ENCODE measurements around the gene ZNF622.

The ZNF622 gene

DNA sequence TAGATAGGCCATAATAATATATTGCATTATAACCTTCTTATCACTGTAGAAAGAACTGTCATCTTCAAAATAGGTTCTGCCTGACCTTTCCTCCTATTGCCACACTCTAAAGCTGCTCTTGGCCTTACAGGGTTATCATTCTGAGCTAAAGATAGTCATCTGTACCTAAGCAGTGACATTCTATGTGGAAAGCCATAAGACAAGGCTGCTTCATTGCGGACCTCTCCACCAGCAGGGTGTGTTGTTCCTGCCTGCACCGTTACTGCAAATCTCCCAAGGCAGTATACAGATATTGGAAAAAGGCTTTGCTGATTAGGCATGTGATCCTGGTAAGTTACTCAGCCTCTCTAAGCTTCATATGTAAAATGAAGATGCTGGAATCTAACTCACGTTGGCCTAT, 8.1 kb downstream of the ZNF622 start:
- Histone ChIP-seq H2BK5ac (ENCODE audit: low read length) (no peak overlapping the region), H3K27me3 (ENCODE audit: control insufficient read depth in 3 of 3, insufficient read depth in 3 of 3, low read depth in 1 of 3, low read length in 3 of 3) (no peaks in the 10 kb centered on the region), H3K9ac (ENCODE audit: low read depth, low read length, poor library complexity) (no peak overlapping the region), H3K27ac (replicated peaks; ENCODE audit: low read length) (no peak overlapping the region), H3K4ac (ENCODE audit: low read length) (no peak overlapping the region), H3K4me1 (ENCODE audit: control insufficient read depth in 2 of 2, insufficient read depth in 1 of 2, low read depth in 1 of 2, low read length in 2 of 2) (no peaks in the 10 kb centered on the region), H3K79me1 (ENCODE audit: low read depth, low read length) (no peaks in the 10 kb centered on the region), H3K9me3 (replicated peaks in 1 of 2; ENCODE audit: control insufficient read depth in 2 of 2, insufficient read depth in 1 of 2, low read depth in 1 of 2, low read length in 2 of 2) (no peaks in the 10 kb centered on the region), H3K4me2 (ENCODE audit: insufficient read depth, low read length, poor library complexity, severe bottlenecking) (no peak overlapping the region), H3K18ac (ENCODE audit: low read length) (no peak overlapping the region), H4K8ac (ENCODE audit: low read depth, low read length) (no peak overlapping the region), H3K4me3 (ENCODE audit: low read length in 2 of 2) (no peak overlapping the region), H2AFZ (ENCODE audit: low read length) (no peak overlapping the region), H2BK12ac (ENCODE audit: low read length) (no peak overlapping the region), H2AK5ac (ENCODE audit: low read depth, low read length) (no peak overlapping the region), H3K14ac (ENCODE audit: low read length) (no peak overlapping the region), H3K23ac (ENCODE audit: low read depth, low read length, poor library complexity) (no peak overlapping the region), H3K36me3 (replicated peaks in 1 of 2; ENCODE audit: control insufficient read depth in 2 of 2, insufficient read depth in 2 of 2, low read length in 2 of 2) (peaks cover 16 to 95% of the 10 kb centered on the region in 2 donors), H2BK15ac (ENCODE audit: low read length) (no peak overlapping the region), H2BK120ac (ENCODE audit: low read depth, low read length) (no peak overlapping the region), H4K91ac (ENCODE audit: low read depth, low read length, poor library complexity) (no peak overlapping the region)
- no peak for DNase-seq (ENCODE audit: low spot score)
- no CpG with 5 or more reads among the region's 3 CpGs for WGBS, 2 donors (ENCODE audit: extremely low coverage in 2 of 2, insufficient read length in 2 of 2, insufficient replicate concordance in 1 of 2)

DNA sequence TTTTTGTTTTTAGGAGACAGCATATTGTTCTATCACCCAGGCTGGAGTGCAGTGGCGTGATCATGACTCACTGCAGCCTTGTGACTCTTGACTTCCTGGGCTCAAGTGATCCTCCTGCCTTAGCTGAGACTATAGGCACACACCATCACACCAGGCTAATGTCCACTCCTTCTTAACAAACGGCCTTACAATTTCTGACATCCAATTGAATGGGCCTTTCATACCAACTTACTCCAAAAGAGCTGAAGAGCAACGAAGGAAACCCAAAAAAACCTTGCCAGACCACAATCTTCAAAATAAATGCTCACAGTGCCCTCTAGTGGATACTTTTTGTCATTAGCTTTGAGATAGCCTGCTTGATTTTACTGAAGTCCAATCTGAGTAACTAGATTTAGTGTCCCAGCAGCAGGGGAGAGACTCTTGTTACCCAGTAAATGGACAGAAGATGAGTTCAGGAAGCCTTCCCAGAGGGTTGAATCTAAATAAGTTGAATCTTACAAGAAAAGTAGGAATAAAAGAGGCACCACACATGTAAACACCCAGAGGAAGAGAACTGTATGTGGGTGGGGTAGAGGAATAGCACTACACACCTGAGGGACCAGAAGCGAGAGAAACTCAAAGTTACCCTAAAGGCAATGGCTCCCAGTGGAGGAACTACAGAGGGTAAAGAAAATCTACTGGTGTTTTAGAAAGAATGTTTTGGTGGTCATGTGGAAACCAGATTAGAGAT, 9.3 kb downstream of the ZNF622 start:
- Histone ChIP-seq H3K4me1 (ENCODE audit: control insufficient read depth in 2 of 2, insufficient read depth in 1 of 2, low read depth in 1 of 2, low read length in 2 of 2) (no peaks in the 10 kb centered on the region), H3K4ac (ENCODE audit: low read length) (no peak overlapping the region), H2BK5ac (ENCODE audit: low read length) (no peak overlapping the region), H3K9ac (ENCODE audit: low read depth, low read length, poor library complexity) (no peak overlapping the region), H3K36me3 (replicated peaks in 1 of 2; ENCODE audit: control insufficient read depth in 2 of 2, insufficient read depth in 2 of 2, low read length in 2 of 2) (peaks cover 13 to 95% of the 10 kb centered on the region in 2 donors), H3K18ac (ENCODE audit: low read length) (no peak overlapping the region), H3K27ac (replicated peaks; ENCODE audit: low read length) (no peak overlapping the region), H2AK5ac (ENCODE audit: low read depth, low read length) (no peak overlapping the region), H3K79me1 (ENCODE audit: low read depth, low read length) (no peaks in the 10 kb centered on the region), H3K4me3 (ENCODE audit: low read length in 2 of 2) (no peak overlapping the region), H3K9me3 (replicated peaks in 1 of 2; ENCODE audit: control insufficient read depth in 2 of 2, insufficient read depth in 1 of 2, low read depth in 1 of 2, low read length in 2 of 2) (no peaks in the 10 kb centered on the region), H3K27me3 (ENCODE audit: control insufficient read depth in 3 of 3, insufficient read depth in 3 of 3, low read depth in 1 of 3, low read length in 3 of 3) (no peaks in the 10 kb centered on the region), H2AFZ (ENCODE audit: low read length) (no peak overlapping the region), H2BK120ac (ENCODE audit: low read depth, low read length) (no peak overlapping the region), H2BK12ac (ENCODE audit: low read length) (no peak overlapping the region), H3K14ac (ENCODE audit: low read length) (no peak overlapping the region), H4K91ac (ENCODE audit: low read depth, low read length, poor library complexity) (no peak overlapping the region), H2BK15ac (ENCODE audit: low read length) (no peak overlapping the region), H3K23ac (ENCODE audit: low read depth, low read length, poor library complexity) (no peak overlapping the region), H3K4me2 (ENCODE audit: insufficient read depth, low read length, poor library complexity, severe bottlenecking) (no peak overlapping the region), H4K8ac (ENCODE audit: low read depth, low read length) (no peak overlapping the region)
- no CpG with 5 or more reads among the region's 4 CpGs for WGBS, 2 donors (ENCODE audit: extremely low coverage in 2 of 2, insufficient read length in 2 of 2, insufficient replicate concordance in 1 of 2)
- DNase-seq (ENCODE audit: low spot score), result peak; percentile 76

DNA sequence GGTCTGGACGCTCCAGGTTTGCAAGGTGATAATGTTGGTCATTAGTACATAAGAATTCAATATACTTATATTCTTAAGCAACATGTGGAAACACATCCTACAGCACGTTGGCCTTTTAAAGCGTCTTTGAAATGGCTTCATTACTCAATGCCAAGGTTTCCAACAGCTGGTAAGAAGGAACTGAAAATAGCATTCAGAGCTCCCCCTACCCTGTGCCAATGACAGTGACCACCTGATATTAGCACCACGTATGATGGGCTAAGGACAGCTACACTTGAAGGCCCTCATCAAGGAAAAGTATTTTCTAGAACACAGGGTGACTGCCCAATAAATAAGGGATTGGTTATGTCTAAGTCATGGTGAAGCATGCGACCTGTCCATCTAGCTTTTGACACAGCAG, 9.9 kb downstream of the ZNF622 start:
- H3K27me3 ChIP-seq (ENCODE audit: control insufficient read depth in 3 of 3, insufficient read depth in 3 of 3, low read depth in 1 of 3, low read length in 3 of 3), result no peaks in the 10 kb centered on the region
- H3K23ac ChIP-seq (ENCODE audit: low read depth, low read length, poor library complexity), result no peak overlapping the region
- no peak overlapping the region for H3K9ac ChIP-seq (ENCODE audit: low read depth, low read length, poor library complexity)
- no peak overlapping the region for H4K91ac ChIP-seq (ENCODE audit: low read depth, low read length, poor library complexity)
- H3K4me3 ChIP-seq (ENCODE audit: low read length in 2 of 2), result no peak overlapping the region
- no peak overlapping the region for H2BK15ac ChIP-seq (ENCODE audit: low read length)
- H3K27ac ChIP-seq (replicated peaks; ENCODE audit: low read length), result no peak overlapping the region
- H3K36me3 ChIP-seq (replicated peaks in 1 of 2; ENCODE audit: control insufficient read depth in 2 of 2, insufficient read depth in 2 of 2, low read length in 2 of 2), result peaks cover 14 to 95% of the 10 kb centered on the region in 2 donors
- H4K8ac ChIP-seq (ENCODE audit: low read depth, low read length), result no peak overlapping the region
- WGBS, 2 donors (ENCODE audit: extremely low coverage in 2 of 2, insufficient read length in 2 of 2, insufficient replicate concordance in 1 of 2), result no CpG with 5 or more reads among the region's 5 CpGs
- H2BK120ac ChIP-seq (ENCODE audit: low read depth, low read length), result no peak overlapping the region
- no peak overlapping the region for H2BK12ac ChIP-seq (ENCODE audit: low read length)
- no peak overlapping the region for H2BK5ac ChIP-seq (ENCODE audit: low read length)
- no peaks in the 10 kb centered on the region for H3K79me1 ChIP-seq (ENCODE audit: low read depth, low read length)
- H2AK5ac ChIP-seq (ENCODE audit: low read depth, low read length), result no peak overlapping the region
- no peak overlapping the region for H3K14ac ChIP-seq (ENCODE audit: low read length)
- no peaks in the 10 kb centered on the region for H3K9me3 ChIP-seq (replicated peaks in 1 of 2; ENCODE audit: control insufficient read depth in 2 of 2, insufficient read depth in 1 of 2, low read depth in 1 of 2, low read length in 2 of 2)
- H3K4me2 ChIP-seq (ENCODE audit: insufficient read depth, low read length, poor library complexity, severe bottlenecking), result no peak overlapping the region
- no peaks in the 10 kb centered on the region for H3K4me1 ChIP-seq (ENCODE audit: control insufficient read depth in 2 of 2, insufficient read depth in 1 of 2, low read depth in 1 of 2, low read length in 2 of 2)
- DNase-seq (ENCODE audit: low spot score), result no peak
- no peak overlapping the region for H3K4ac ChIP-seq (ENCODE audit: low read length)
- no peak overlapping the region for H2AFZ ChIP-seq (ENCODE audit: low read length)
- no peak overlapping the region for H3K18ac ChIP-seq (ENCODE audit: low read length)

DNA sequence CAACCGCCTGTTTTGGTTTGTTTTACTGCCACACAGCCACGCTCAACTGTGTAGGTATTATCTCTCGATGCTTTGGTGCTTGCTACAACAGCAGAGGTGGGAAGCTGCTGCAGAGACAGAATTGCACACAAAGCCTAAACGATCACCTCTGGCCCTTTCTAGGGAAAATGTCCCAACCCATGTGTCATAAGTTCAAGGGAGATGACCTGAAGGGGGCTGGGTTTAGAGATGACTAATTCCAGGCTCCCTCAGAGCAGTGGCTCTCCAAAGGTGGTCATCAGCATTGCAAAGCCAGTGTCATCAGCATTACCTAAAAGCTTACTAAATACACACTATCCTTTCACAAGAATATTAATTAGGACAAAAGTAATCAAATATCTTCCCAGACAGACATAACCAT, 10.9 kb downstream of the ZNF622 start:
- no peak overlapping the region for H2BK120ac ChIP-seq (ENCODE audit: low read depth, low read length)
- WGBS, 2 donors (ENCODE audit: extremely low coverage in 2 of 2, insufficient read length in 2 of 2, insufficient replicate concordance in 1 of 2), result no CpG with 5 or more reads among the region's 4 CpGs
- H2BK5ac ChIP-seq (ENCODE audit: low read length), result no peak overlapping the region
- no peak overlapping the region for H2AK5ac ChIP-seq (ENCODE audit: low read depth, low read length)
- H3K18ac ChIP-seq (ENCODE audit: low read length), result no peak overlapping the region
- H3K4ac ChIP-seq (ENCODE audit: low read length), result no peak overlapping the region
- peaks cover 19 to 95% of the 10 kb centered on the region in 2 donors for H3K36me3 ChIP-seq (replicated peaks in 1 of 2; ENCODE audit: control insufficient read depth in 2 of 2, insufficient read depth in 2 of 2, low read length in 2 of 2)
- no peak overlapping the region for H3K27ac ChIP-seq (replicated peaks; ENCODE audit: low read length)
- H3K9ac ChIP-seq (ENCODE audit: low read depth, low read length, poor library complexity), result no peak overlapping the region
- H4K8ac ChIP-seq (ENCODE audit: low read depth, low read length), result no peak overlapping the region
- H2BK15ac ChIP-seq (ENCODE audit: low read length), result no peak overlapping the region
- H2AFZ ChIP-seq (ENCODE audit: low read length), result no peak overlapping the region
- no peak overlapping the region for H3K14ac ChIP-seq (ENCODE audit: low read length)
- H3K4me1 ChIP-seq (ENCODE audit: control insufficient read depth in 2 of 2, insufficient read depth in 1 of 2, low read depth in 1 of 2, low read length in 2 of 2), result no peaks in the 10 kb centered on the region
- H3K9me3 ChIP-seq (replicated peaks in 1 of 2; ENCODE audit: control insufficient read depth in 2 of 2, insufficient read depth in 1 of 2, low read depth in 1 of 2, low read length in 2 of 2), result no peaks in the 10 kb centered on the region
- H3K4me3 ChIP-seq (ENCODE audit: low read length in 2 of 2), result no peak overlapping the region
- no peak overlapping the region for H2BK12ac ChIP-seq (ENCODE audit: low read length)
- H3K4me2 ChIP-seq (ENCODE audit: insufficient read depth, low read length, poor library complexity, severe bottlenecking), result no peak overlapping the region
- H3K23ac ChIP-seq (ENCODE audit: low read depth, low read length, poor library complexity), result no peak overlapping the region
- no peak overlapping the region for H4K91ac ChIP-seq (ENCODE audit: low read depth, low read length, poor library complexity)
- no peak for DNase-seq (ENCODE audit: low spot score)
- H3K79me1 ChIP-seq (ENCODE audit: low read depth, low read length), result no peaks in the 10 kb centered on the region
- H3K27me3 ChIP-seq (ENCODE audit: control insufficient read depth in 3 of 3, insufficient read depth in 3 of 3, low read depth in 1 of 3, low read length in 3 of 3), result no peaks in the 10 kb centered on the region

Measured in neuronal stem cell (in vitro differentiated cells).